Measurements from ENCODE around the gene CTSH. TPM values are rescaled to one million over a fixed set of nuclear protein-coding genes. Genes with fewer than 3 reads are reported as not detected.

Gene CTSH, protein sequence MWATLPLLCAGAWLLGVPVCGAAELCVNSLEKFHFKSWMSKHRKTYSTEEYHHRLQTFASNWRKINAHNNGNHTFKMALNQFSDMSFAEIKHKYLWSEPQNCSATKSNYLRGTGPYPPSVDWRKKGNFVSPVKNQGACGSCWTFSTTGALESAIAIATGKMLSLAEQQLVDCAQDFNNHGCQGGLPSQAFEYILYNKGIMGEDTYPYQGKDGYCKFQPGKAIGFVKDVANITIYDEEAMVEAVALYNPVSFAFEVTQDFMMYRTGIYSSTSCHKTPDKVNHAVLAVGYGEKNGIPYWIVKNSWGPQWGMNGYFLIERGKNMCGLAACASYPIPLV
- total RNA-seq, result 112 TPM

DNA sequence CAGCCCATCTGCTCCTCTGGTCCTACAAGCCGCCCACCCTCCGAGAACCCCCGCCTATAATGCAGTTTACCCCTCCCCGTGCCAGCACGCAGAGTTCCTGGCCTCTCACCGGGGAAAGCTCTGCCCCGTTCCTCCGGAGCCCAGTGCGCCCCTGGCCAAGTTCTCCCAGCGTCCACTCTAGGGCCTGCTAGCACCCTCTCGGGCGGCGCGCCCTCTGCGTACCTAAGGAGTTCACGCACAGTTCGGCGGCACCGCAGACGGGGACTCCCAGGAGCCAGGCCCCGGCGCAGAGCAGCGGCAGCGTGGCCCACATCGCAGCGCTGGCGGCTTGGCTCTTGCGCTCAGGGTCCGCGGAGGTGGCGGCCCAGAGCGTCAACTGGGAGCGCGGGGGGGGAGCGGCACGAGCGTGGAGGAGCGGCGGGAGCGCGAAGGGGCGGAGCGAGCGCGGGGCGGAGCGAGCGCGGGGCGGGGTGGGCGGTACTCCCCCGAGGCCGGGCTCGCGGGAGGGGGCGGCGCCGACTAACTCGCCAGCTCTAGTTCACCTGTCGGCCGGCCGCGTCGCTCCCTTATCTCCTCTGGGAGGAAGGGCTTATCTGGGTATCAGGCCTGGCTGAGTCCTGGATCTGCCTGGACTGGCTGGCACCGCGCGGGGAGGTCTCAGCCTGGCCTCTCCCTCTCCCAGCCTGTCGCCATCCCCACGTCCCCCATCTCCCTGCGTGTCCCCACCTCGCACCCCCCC lies at the start of gene CTSH:
CTSH (minus strand) TSS at position 378 of the 739 bp plus-strand sequence; CDS start at position 313, 65 bp downstream.
- Histone ChIP-seq H3K9me3 (no peaks in the 10 kb centered on the region), H3K4me3 (peak within 1 kb of the TSS; percentile 49 to 67), H3K27me3 (no peaks in the 10 kb centered on the region), H3K27ac (peak within 1 kb of the TSS in 1 of 2 donors; percentile 43), H3K4me1 (peaks cover 3 to 12% of the 10 kb centered on the region in 2 donors), H3K36me3 (no peaks in the 10 kb centered on the region)
- peak in 1 of 2 donors; percentile 77 for DNase-seq (ENCODE audit: low spot score in 2 of 2)
- TF ChIP-seq, protein P1, sequence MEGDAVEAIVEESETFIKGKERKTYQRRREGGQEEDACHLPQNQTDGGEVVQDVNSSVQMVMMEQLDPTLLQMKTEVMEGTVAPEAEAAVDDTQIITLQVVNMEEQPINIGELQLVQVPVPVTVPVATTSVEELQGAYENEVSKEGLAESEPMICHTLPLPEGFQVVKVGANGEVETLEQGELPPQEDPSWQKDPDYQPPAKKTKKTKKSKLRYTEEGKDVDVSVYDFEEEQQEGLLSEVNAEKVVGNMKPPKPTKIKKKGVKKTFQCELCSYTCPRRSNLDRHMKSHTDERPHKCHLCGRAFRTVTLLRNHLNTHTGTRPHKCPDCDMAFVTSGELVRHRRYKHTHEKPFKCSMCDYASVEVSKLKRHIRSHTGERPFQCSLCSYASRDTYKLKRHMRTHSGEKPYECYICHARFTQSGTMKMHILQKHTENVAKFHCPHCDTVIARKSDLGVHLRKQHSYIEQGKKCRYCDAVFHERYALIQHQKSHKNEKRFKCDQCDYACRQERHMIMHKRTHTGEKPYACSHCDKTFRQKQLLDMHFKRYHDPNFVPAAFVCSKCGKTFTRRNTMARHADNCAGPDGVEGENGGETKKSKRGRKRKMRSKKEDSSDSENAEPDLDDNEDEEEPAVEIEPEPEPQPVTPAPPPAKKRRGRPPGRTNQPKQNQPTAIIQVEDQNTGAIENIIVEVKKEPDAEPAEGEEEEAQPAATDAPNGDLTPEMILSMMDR (IDR thresholded peaks at IDR 0.05), result no peak
- intact Hi-C loops (cut with DNase I), result loop anchor here (5.0 kb wide), 1 partner anchor 33 kb away; no protein-coding TSS in a partner anchor

DNA sequence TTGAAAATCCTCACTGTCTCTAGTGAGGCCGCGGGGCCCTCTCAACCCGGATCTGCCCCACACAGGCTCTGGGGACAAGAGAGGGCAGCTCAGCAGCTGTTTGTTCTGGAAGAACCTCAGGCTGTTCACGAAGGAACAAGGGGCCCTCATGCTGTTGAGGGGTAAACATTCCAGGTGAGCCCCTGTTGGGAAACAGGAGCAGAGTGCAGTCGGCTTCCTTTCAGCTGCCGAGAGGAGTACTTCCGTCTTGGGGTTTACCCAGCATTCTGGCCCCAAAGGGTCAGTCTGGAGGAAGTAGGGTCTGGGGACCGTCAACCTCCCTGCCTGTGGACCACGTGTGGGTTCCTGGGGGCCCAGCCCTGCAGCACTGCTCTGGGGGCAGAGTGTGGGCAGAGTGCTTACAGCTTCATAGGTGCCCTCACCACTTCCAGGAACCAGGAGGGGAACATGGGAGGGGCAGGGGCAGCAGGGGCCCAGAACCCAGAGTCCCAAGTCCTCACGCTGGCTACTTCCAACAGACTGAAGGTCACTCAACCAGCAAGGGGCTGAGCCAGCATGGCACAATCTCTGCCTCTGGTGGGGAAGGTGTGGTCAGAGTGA lies 49.2 kb upstream of the CTSH start:
- intact Hi-C loops (cut with DNase I), result no loop called here
- Histone ChIP-seq H3K9me3 (no peaks in the 10 kb centered on the region), H3K36me3 (no peaks in the 10 kb centered on the region), H3K4me1 (peaks cover 1 to 4% of the 10 kb centered on the region in 2 donors), H3K27ac (no peak overlapping the region), H3K27me3 (no peaks in the 10 kb centered on the region), H3K4me3 (no peak overlapping the region)
- TF ChIP-seq, protein P1 (IDR thresholded peaks at IDR 0.05), result no peak
- DNase-seq (ENCODE audit: low spot score in 2 of 2), result no peak

DNA sequence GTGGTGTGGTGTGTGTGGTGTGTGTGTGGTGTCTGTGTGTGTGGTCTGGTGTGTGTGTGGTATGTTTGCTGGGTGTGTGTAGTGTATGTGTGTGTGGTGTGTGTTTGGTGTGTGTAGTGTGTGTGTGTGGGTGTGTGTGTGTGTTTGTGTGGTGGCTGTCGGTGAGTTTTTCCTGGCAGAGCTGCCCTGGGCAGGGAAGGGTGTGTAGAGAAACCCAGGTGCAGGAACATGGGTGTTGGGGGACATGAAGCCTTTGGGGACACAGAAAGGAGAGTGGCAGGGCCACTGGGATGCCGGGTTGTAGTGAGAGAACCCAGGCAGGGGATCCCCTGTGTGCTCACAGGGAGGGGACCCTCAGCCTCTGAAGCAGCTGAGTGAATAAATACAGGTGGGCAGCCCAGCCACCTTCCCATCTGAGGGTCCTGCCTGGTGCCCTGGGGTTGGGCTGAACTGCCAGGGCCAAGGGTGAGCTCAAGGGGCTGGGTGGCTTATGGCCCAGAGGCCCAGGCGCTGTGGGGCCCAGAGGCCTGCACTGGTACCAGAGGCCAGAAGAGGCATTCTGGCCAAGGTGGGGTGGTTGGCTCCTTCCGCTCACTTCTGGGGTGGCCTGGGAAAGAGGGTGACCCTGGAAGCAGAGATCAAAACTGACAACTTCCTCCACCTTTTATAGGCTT lies 48.5 kb upstream of the CTSH start:
- DNase-seq (ENCODE audit: low spot score in 2 of 2), result no peak
- Histone ChIP-seq H3K27ac (no peak overlapping the region), H3K9me3 (no peaks in the 10 kb centered on the region), H3K27me3 (no peaks in the 10 kb centered on the region), H3K36me3 (no peaks in the 10 kb centered on the region), H3K4me3 (no peak overlapping the region), H3K4me1 (peaks cover 4 to 8% of the 10 kb centered on the region in 2 donors)
- TF ChIP-seq, protein P1 (IDR thresholded peaks at IDR 0.05), result no peak
- intact Hi-C loops (cut with DNase I), result no loop called here

DNA sequence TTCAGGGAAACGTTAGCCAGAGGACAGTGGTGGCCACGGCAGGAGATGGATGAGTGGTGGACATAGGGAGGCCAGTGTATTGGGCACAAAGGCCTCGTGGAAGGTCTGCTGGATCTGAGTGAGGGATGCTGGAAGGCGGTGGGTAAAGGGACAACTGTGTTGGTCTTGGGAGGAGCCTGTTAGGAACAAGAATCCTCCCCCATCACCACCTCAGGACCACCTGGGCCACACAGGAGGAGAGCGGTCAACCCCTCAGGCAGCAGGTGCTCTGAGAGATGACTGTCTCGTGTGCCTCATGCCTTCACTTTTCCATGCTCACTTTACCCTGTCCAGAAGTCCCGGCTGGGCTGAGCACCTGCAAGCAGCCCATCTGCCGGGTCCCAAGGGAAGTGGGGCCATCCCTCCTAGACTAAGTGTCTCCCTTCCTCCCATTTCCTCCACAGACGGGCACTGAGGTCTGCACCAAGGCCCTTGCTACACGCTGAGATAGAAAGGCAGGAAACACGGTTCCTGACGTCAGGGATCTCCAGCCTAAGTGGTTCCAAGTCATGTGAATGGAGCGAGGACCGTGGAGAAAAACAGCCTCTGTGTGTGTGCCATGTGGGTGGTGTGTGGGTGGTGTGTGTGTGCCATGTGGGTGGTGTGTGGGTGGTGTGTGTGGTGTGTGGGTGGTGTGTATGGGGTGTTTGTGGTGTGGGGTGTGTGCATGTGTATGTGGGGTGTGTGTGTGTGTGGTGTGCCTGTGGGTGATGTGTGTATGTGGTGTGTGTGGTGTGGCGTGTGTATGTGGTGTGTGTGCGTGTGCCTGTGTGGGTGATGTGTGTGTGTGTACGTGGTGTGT lies 47.8 kb upstream of the CTSH start:
- H3K4me3 ChIP-seq, result no peak overlapping the region
- no peaks in the 10 kb centered on the region for H3K9me3 ChIP-seq
- no peaks in the 10 kb centered on the region for H3K36me3 ChIP-seq
- intact Hi-C loops (cut with DNase I), result no loop called here
- DNase-seq (ENCODE audit: low spot score in 2 of 2), result no peak
- H3K27ac ChIP-seq, result no peak overlapping the region
- H3K27me3 ChIP-seq, result no peaks in the 10 kb centered on the region
- TF ChIP-seq, protein P1 (IDR thresholded peaks at IDR 0.05), result no peak
- H3K4me1 ChIP-seq, result peaks cover 4 to 11% of the 10 kb centered on the region in 2 donors

DNA sequence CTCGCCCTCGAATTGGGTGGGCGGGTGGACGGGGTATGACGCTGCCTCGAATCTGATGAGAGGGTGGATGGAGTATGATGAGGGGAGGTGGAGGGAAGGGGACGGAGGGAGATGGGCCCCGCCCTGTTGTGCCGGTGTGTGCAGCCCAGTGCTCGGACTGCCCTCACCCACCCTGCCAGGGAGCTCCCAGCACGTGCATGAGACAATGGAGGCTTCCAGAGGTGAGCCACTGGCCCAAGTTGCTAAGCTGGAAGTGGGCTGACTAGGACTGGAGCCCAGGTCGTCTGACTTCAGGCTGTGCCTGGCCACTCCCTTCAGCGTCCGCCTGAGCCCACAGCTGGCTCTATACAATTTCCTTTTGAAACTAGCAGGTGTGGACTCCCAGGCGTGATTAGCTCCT lies 47.0 kb upstream of the CTSH start:
- Histone ChIP-seq H3K36me3 (no peaks in the 10 kb centered on the region), H3K4me1 (peaks cover 4 to 11% of the 10 kb centered on the region in 2 donors), H3K9me3 (no peaks in the 10 kb centered on the region), H3K27ac (no peak overlapping the region), H3K27me3 (no peaks in the 10 kb centered on the region), H3K4me3 (no peak overlapping the region)
- DNase-seq (ENCODE audit: low spot score in 2 of 2), result no peak
- intact Hi-C loops (cut with DNase I), result no loop called here
- TF ChIP-seq, protein P1 (IDR thresholded peaks at IDR 0.05), result no peak
